H9 (cell line): Measurements from ENCODE around the gene NSG1. TPM values are rescaled to one million over a fixed set of nuclear protein-coding genes. Genes with fewer than 3 reads are reported as not detected.

Experiments
- DNase-seq: peaks from one replicate; pipeline ENCODE4 v3.0.0-alpha.2; 2017
- H2AFZ ChIP-seq: one replicate; pipeline ENCODE4 v1.6.1; 2013; ENCODE audit warnings: mild to moderate bottlenecking, low read length, control low read depth, moderate library complexity
- H2AK5ac ChIP-seq: 2 replicates; pipeline ENCODE4 v1.6.1; 2013; ENCODE audit warnings: low read length, control low read depth, mixed read lengths; ENCODE audit not compliant: insufficient read length
- H2BK120ac ChIP-seq: one replicate; pipeline ENCODE4 v1.6.1; 2013; ENCODE audit warnings: low read depth, mild to moderate bottlenecking, low read length, control low read depth, inconsistent platforms; ENCODE audit not compliant: poor library complexity, severe bottlenecking
- H2BK12ac ChIP-seq: 2 replicates; pipeline ENCODE4 v1.6.1; 2013; ENCODE audit warnings: low read length, control low read depth, mixed read lengths, low read depth; ENCODE audit not compliant: insufficient read length
- H2BK15ac ChIP-seq: 2 replicates; pipeline ENCODE4 v1.6.1; 2013; ENCODE audit warnings: low read depth, low read length, control low read depth
- H2BK20ac ChIP-seq: one replicate; pipeline ENCODE4 v1.6.1; 2013; ENCODE audit warnings: low read depth, mild to moderate bottlenecking, low read length, control low read depth, inconsistent platforms; ENCODE audit not compliant: poor library complexity, severe bottlenecking
- H2BK5ac ChIP-seq: 2 replicates; pipeline ENCODE4 v1.6.1; 2013; ENCODE audit warnings: low read length, control low read depth, mixed read lengths; ENCODE audit not compliant: insufficient read length
- H3K14ac ChIP-seq: 2 replicates; pipeline ENCODE4 v1.6.1; 2013; ENCODE audit warnings: low read length, control low read depth; ENCODE audit not compliant: insufficient read depth
- H3K18ac ChIP-seq: 2 replicates; pipeline ENCODE4 v1.6.1; 2013; ENCODE audit warnings: low read depth, mild to moderate bottlenecking, mixed read lengths, low read length, control low read depth; ENCODE audit not compliant: insufficient read length
- H3K23ac ChIP-seq: 2 replicates; pipeline ENCODE4 v1.6.1; 2013; ENCODE audit warnings: low read length, control low read depth, mixed read lengths, low read depth; ENCODE audit not compliant: insufficient read length
- H3K23me2 ChIP-seq: 2 replicates; pipeline ENCODE4 v1.6.1; 2013; ENCODE audit warnings: low read depth, mild to moderate bottlenecking, mixed read lengths, low read length, control low read depth; ENCODE audit not compliant: insufficient read length, poor library complexity, severe bottlenecking
- H3K27ac ChIP-seq: 2 replicates; pipeline ENCODE4 v1.5.1; 2013; ENCODE audit warnings: low read length, control low read depth, mixed read lengths, low read depth; ENCODE audit not compliant: insufficient read length
- H3K27me3 ChIP-seq: 2 replicates; pipeline ENCODE4 v1.6.1; 2013; ENCODE audit warnings: low read length, control low read depth, inconsistent platforms; ENCODE audit not compliant: insufficient read depth
- H3K4ac ChIP-seq: 2 replicates; pipeline ENCODE4 v1.6.1; 2013; ENCODE audit warnings: low read depth, mild to moderate bottlenecking, control low read depth, inconsistent platforms, low read length, moderate library complexity
- H3K4me1 ChIP-seq: 2 replicates; pipeline ENCODE4 v1.6.1; 2013; ENCODE audit warnings: low read length, control low read depth, inconsistent platforms; ENCODE audit not compliant: insufficient read depth
- H3K4me2 ChIP-seq: 2 replicates; pipeline ENCODE4 v1.6.1; 2013; ENCODE audit warnings: low read length, control low read depth, mixed read lengths; ENCODE audit not compliant: insufficient read length, insufficient read depth
- H3K56ac ChIP-seq: 2 replicates; pipeline ENCODE4 v1.6.1; 2013; ENCODE audit warnings: low read depth, mild to moderate bottlenecking, mixed read lengths, low read length, control low read depth; ENCODE audit not compliant: insufficient read length
- H3K79me1 ChIP-seq: 2 replicates; pipeline ENCODE4 v1.6.1; 2013; ENCODE audit warnings: low read depth, mild to moderate bottlenecking, moderate library complexity, low read length, control low read depth, inconsistent platforms; ENCODE audit not compliant: insufficient read depth, poor library complexity, severe bottlenecking
- H3K79me2 ChIP-seq: 2 replicates; pipeline ENCODE4 v1.6.1; 2013; ENCODE audit warnings: low read length, control low read depth, inconsistent platforms; ENCODE audit not compliant: insufficient read depth
- H3K9ac ChIP-seq: 2 replicates; pipeline ENCODE4 v1.6.1; 2013; ENCODE audit warnings: low read length, control low read depth, mixed read lengths; ENCODE audit not compliant: insufficient read length; ENCODE audit errors: extremely low read depth
- H3K9me3 ChIP-seq: one replicate; pipeline ENCODE4 v1.6.1; 2013; ENCODE audit warnings: low read depth, low read length, inconsistent platforms; ENCODE audit not compliant: control insufficient read depth
- H3T11ph ChIP-seq: one replicate; pipeline ENCODE4 v1.6.1; 2013; ENCODE audit warnings: mild to moderate bottlenecking, low read length, control low read depth, inconsistent platforms
- H4K20me1 ChIP-seq: one replicate; pipeline ENCODE4 v1.6.1; 2013; ENCODE audit not compliant: control insufficient read depth, insufficient read length, insufficient read depth
- H4K5ac ChIP-seq: 2 replicates; pipeline ENCODE4 v1.6.1; 2013; ENCODE audit warnings: low read depth, mild to moderate bottlenecking, mixed read lengths, low read length, control low read depth; ENCODE audit not compliant: insufficient read length
- H4K8ac ChIP-seq: replicated peaks from 2 replicates; pipeline ENCODE4 v1.6.1; 2013; ENCODE audit warnings: low read length, control low read depth, mixed read lengths, low read depth; ENCODE audit not compliant: insufficient read length
- H4K91ac ChIP-seq: 2 replicates; pipeline ENCODE4 v1.6.1; 2013; ENCODE audit warnings: low read depth, mild to moderate bottlenecking, moderate library complexity, mixed read lengths, low read length, control low read depth; ENCODE audit not compliant: insufficient read length
- H3K27ac Mint-ChIP-seq, 3 experiments: 2 replicates in 2 of 3; 3 replicates in 1 of 3; pipeline ENCODE4 v1.8.0; 2020 to 2021; ENCODE audit warnings: mixed read lengths in 3 of 3, mild to moderate bottlenecking in 1 of 3, moderate library complexity in 1 of 3
- H3K27me3 Mint-ChIP-seq: 2 replicates; pipeline ENCODE4 v1.8.0; 2021; ENCODE audit warnings: low read depth, mild to moderate bottlenecking, moderate library complexity, mixed read lengths
- H3K36me3 Mint-ChIP-seq, 3 experiments: 2 replicates in 2 of 3; 3 replicates in 1 of 3; pipeline ENCODE4 v1.8.0; 2020 to 2021; ENCODE audit warnings: low read depth in 3 of 3, mixed read lengths in 3 of 3; ENCODE audit not compliant: insufficient read depth in 1 of 3
- H3K4me1 Mint-ChIP-seq, 2 experiments: 2 replicates each; pipeline ENCODE4 v1.8.0; 2020; ENCODE audit warnings: mixed read lengths in 2 of 2
- H3K4me3 Mint-ChIP-seq, 2 experiments: 2 replicates in 1 of 2; 3 replicates in 1 of 2; pipeline ENCODE4 v1.8.0; 2020 to 2021; ENCODE audit warnings: mild to moderate bottlenecking in 2 of 2, mixed read lengths in 2 of 2, moderate library complexity in 1 of 2
- H3K9me3 Mint-ChIP-seq, 2 experiments: 2 replicates in 1 of 2; 3 replicates in 1 of 2; pipeline ENCODE4 v1.8.0; 2020; ENCODE audit warnings: mild to moderate bottlenecking in 2 of 2, mixed read lengths in 2 of 2, moderate library complexity in 1 of 2
- WGBS: extraction: QIAGEN DNeasy Blood & Tissue Kit; methylation state at CpG from one replicate; pipeline ENCODE4 v1.1.7; 2013; ENCODE audit warnings: missing lambda C conversion rate, low lambda C conversion rate, mixed read lengths; ENCODE audit not compliant: insufficient read length; ENCODE audit errors: extremely low coverage; 5-methylcytosine and 5-hydroxymethylcytosine counted together
- total RNA-seq: library from RNA; stranded (reverse); gene quantifications from 2 replicates; pipeline ENCODE4 v1.2.1, GENCODE V29; 2021
- TF ChIP-seq, protein P1 (sequence below): fragments of 200-600 bp; sonication (generic); conservative IDR thresholded peaks from 3 replicates; pipeline ENCODE4 v1.8.0; 2021; ENCODE audit warnings: antibody characterized with exemption, mild to moderate bottlenecking

NSG1 gene
- total RNA-seq, 1 experiment from 2014 or later, result 9.3 TPM

DNA sequence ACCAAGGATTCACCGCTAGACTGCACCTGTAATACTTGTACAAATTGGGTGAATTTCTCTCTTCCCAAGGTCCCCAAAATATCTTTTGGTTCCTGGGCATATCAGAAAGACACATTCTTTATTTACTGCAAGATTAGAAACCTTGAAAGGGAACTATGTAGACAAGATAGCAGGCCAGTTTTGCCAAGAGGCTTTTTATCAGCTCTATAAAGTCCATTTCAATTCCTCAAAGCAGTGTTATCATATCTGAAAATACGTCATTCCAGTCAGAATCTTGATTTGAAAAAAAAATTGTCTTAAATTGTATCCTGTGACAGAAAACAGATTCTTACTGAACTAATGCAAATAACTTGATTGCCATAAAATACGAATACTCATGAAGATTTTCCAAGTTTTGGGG lies 37.0 kb upstream of the NSG1 start:
- Histone ChIP-seq H2BK5ac (no peak overlapping the region), H4K91ac (no peak overlapping the region), H2BK12ac (no peak overlapping the region), H2AFZ (no peak overlapping the region), H3K79me1 (no peaks in the 10 kb centered on the region), H3K56ac (no peak overlapping the region), H3K9ac (no peak overlapping the region), H4K8ac (no peak overlapping the region), H3K23ac (no peak overlapping the region), H3K27ac (no peak overlapping the region), H3K9me3 (no peaks in the 10 kb centered on the region), H2AK5ac (no peak overlapping the region), H3K27me3 (no peaks in the 10 kb centered on the region), H3K79me2 (no peaks in the 10 kb centered on the region), H3K14ac (no peak overlapping the region), H3K4ac (no peak overlapping the region), H4K20me1 (no peaks in the 10 kb centered on the region), H3T11ph (no peak overlapping the region), H2BK15ac (no peak overlapping the region), H2BK120ac (no peak overlapping the region), H3K4me2 (no peak overlapping the region), H4K5ac (no peak overlapping the region), H3K18ac (no peak overlapping the region), H3K4me1 (no peaks in the 10 kb centered on the region), H3K23me2 (no peaks in the 10 kb centered on the region), H2BK20ac (no peak overlapping the region)
- Mint-ChIP-seq H3K4me1 (peaks cover 0 to 14% of the 10 kb centered on the region in 2 experiments; a peak in 2 of 4 replicates), H3K36me3 (no peaks in the 10 kb centered on the region), H3K4me3 (no peak overlapping the region), H3K27ac (no peak overlapping the region), H3K27me3 (peaks cover 27% of the 10 kb centered on the region), H3K9me3 (peaks cover 3 to 8% of the 10 kb centered on the region in 2 experiments)
- no peak for DNase-seq
- TF ChIP-seq, protein P1, sequence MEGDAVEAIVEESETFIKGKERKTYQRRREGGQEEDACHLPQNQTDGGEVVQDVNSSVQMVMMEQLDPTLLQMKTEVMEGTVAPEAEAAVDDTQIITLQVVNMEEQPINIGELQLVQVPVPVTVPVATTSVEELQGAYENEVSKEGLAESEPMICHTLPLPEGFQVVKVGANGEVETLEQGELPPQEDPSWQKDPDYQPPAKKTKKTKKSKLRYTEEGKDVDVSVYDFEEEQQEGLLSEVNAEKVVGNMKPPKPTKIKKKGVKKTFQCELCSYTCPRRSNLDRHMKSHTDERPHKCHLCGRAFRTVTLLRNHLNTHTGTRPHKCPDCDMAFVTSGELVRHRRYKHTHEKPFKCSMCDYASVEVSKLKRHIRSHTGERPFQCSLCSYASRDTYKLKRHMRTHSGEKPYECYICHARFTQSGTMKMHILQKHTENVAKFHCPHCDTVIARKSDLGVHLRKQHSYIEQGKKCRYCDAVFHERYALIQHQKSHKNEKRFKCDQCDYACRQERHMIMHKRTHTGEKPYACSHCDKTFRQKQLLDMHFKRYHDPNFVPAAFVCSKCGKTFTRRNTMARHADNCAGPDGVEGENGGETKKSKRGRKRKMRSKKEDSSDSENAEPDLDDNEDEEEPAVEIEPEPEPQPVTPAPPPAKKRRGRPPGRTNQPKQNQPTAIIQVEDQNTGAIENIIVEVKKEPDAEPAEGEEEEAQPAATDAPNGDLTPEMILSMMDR, result no peak
- WGBS, result no CpG with 5 or more reads among the region's 3 CpGs
